Erythroblast (primary cell): Measurements from ENCODE around the gene CNTNAP5.

Experiments used
- DNase-seq, 2 experiments: peaks; one replicate each; lab custom pipeline; 2025; lab: John Stamatoyannopoulos, UW
- GATA1 ChIP-seq: IDR thresholded peaks from 2 replicates; pipeline ENCODE4 v1.6.1; 2011; ENCODE audit warnings: low read depth, mild to moderate bottlenecking, control low read depth, low read length, moderate library complexity
- POLR2A ChIP-seq: IDR thresholded peaks from 2 replicates; pipeline ENCODE4 v1.6.1; 2011; ENCODE audit warnings: mild to moderate bottlenecking, low read length

CNTNAP5 gene

GRCh38 chr2:124088616-124089015, 63.5 kb downstream of the CNTNAP5 start:
- no peak for TF ChIP-seq GATA1
- DNase-seq: no peak

GRCh38 chr2:124091721-124092120, 66.6 kb downstream of the CNTNAP5 start:
- no peak for DNase-seq
- TF ChIP-seq POLR2A: no peak
- TF ChIP-seq GATA1: no peak

DNA sequence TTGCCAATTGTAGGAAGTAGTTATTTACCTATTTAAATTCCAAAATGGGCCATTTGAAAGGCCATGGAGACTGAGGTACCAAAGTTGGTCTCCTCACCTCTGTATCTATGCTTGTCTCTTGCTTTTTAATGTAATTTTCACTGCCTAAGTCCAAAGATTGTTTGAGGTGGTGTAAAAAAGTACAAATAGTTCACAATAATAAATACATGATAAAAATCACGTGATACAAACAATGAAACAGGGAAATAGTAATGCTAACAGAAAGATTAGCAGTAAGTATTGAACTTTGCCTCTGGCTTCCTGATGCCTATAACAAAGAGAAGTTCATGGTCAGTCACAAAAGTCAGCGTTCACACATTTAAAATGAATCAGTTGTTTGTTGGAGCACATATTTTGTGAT, 67.6 kb downstream of the CNTNAP5 start:
- no peak for DNase-seq
- TF ChIP-seq GATA1 (no peak), POLR2A (no peak)

DNA sequence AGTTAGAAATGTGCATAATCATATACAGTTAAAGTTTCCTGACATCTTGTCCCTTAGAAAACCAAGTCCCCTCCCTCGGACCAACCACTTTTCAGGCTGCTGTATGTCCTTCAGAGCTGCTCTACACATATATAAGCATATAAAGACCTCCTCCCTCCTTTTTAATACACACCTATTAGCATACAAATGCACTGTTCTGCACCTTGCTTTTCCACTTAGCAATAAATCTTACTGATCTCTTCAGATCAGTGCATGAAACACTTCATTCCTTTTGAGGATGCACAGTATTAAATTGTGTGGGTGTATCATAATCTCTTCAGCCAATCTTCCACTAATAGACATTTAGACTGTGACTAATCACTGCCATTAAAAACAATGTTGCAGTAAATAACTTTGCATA, 79.8 kb downstream of the CNTNAP5 start:
- no peak for DNase-seq

DNA sequence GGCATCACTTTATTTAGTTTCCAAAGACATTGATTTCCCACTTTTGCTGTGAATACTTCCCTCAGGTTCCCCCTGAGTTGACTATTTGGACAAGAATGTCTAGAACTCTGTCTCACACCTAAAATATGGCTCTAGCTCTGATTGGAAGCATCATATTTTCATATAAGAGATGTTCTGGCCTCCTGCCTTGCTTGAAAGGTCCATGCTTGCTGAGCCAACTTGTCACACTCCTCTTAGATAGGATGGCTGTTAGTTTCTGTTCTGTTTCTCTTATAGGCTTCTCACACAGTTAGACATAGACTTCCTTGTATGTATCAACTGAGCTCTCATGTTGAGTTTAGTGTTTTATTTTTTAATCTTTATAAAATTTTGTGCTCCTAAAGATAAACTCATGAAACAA, 87.1 kb downstream of the CNTNAP5 start:
- no peak for TF ChIP-seq GATA1
- TF ChIP-seq POLR2A: no peak
- DNase-seq: no peak

More for the DNA sequence above, 79.8 kb downstream of the CNTNAP5 start:
- TF ChIP-seq POLR2A: no peak
- no peak for TF ChIP-seq GATA1

DNA sequence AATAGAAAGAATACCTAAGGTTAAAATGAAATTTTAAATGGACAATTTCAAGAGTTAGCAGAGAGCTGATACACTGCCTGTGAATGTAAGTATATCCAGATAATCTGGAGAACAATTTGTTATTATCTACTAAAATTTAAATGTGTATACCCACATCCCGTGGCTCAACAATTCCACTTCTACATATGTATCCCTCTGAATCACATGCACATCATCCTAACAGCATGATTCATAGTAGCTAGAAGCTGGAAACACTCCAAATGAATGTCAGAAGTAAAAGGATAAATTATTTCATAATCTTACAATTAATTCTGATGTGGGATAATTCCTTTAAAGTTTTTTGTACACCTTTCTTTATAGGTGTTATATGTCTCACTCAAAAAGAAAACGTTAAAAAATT, 87.9 kb downstream of the CNTNAP5 start:
- DNase-seq: no peak
- TF ChIP-seq GATA1: no peak
- TF ChIP-seq POLR2A: no peak

GRCh38 chr2:124120246-124120645, 95.2 kb downstream of the CNTNAP5 start:
- DNase-seq: no peak
- no peak for TF ChIP-seq POLR2A
- TF ChIP-seq GATA1: no peak

DNA sequence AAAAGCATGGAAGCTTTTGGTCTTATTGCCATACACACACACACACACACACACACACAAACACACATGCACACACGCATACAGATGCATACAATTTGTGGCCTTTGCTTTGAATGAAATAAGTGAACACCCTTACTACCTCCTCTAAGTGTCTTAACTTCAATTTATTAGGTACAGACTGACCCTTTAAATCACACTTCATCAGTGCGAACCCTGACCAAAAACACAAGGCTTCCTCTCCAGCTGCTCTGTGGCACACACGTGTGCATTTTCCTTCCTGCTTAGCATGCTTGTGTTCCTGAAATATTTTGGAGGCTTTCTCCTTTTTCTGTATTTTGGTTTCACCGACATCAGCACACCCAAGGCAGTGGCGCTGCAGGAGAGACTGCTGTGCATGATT, 96.0 kb downstream of the CNTNAP5 start:
- TF ChIP-seq POLR2A: no peak
- no peak for TF ChIP-seq GATA1
- DNase-seq: no peak

DNA sequence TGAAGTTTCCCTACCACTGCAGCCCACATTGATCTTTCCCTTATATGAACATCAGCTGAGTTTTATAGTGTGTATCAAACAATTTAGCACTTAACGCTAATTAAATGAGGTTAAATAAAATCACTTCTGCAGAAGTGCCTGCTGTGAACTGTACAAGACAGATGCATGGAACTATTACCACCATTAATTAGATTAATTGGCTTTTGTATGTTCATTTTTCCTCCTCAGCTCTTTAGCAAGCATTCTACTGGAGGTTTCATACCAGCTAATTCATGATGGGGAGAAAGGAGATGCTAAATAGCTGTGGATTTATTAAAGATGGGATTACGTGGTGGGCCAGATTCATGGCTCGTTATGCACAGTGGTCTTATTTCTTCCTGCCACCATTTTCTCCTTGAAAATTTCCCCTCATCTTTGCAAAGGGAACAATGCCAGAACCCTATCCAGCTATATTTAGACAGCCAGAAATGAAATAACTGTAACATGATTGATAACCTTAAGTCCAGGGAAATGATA, 96.7 kb downstream of the CNTNAP5 start:
- TF ChIP-seq POLR2A (no peak), GATA1 (no peak)
- no peak for DNase-seq

DNA sequence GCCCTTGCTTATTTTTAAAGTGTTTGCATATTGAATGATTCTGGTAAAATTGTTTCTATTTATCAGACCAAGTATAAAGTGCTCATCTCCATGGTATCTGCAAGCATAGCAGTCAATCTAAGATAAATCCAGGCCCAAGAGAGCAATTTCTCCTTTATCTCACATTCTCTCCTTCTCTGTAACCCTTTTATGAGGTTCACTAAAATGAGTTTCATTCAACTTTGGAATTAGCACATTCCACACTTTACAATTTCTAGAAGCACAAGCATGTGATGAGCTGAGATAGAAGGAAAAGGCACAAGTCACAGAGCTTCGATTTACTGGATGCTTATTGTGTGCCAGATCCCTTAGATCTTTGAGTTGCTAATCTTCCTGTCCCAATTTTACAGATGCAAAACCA, 97.3 kb downstream of the CNTNAP5 start:
- no peak for DNase-seq
- TF ChIP-seq POLR2A (no peak), GATA1 (no peak)

- TF ChIP-seq POLR2A (no peak), GATA1 (no peak)
- no peak for DNase-seq
Observed at GRCh38 chr2:124131276-124131675, 106.2 kb downstream of the CNTNAP5 start.

DNA sequence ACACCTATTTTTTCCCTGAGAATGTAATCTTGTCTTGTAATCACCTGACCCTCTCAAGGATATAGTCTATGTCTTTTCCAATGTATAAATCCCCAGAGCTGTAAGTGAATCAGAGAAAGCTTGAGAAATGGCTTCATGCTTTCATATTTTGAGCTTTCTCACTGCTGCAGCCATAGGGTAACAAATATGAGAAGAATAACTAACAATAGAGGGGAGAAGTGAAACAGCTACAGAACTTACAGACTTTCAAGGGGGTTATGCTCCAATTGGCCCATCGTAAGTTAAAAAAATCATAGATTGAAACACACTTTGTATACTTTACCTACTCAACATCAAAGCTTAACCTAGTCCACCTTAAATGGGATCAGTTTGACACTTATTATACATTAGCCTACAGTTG, 111.0 kb downstream of the CNTNAP5 start:
- TF ChIP-seq GATA1: no peak
- no peak for TF ChIP-seq POLR2A
- DNase-seq: no peak

- TF ChIP-seq GATA1 (no peak), POLR2A (no peak)
- DNase-seq: no peak
Observed at GRCh38 chr2:124138076-124138475, 113.0 kb downstream of the CNTNAP5 start.

GRCh38 chr2:124145982-124146381, 120.9 kb downstream of the CNTNAP5 start:
- TF ChIP-seq POLR2A (no peak), GATA1 (no peak)
- DNase-seq: no peak

- TF ChIP-seq POLR2A (no peak), GATA1 (no peak)
- no peak for DNase-seq
Observed at GRCh38 chr2:124147552-124147951, 122.5 kb downstream of the CNTNAP5 start.

- TF ChIP-seq GATA1 (no peak), POLR2A (no peak)
- DNase-seq: no peak
Observed at GRCh38 chr2:124149571-124149970, 124.5 kb downstream of the CNTNAP5 start.

- no peak for DNase-seq
- TF ChIP-seq POLR2A: no peak
Observed at GRCh38 chr2:124151691-124152090, 126.6 kb downstream of the CNTNAP5 start.
